Pancreas (tissue), 10 donors: ENCODE data around the gene UTP3. TPM values are rescaled to one million over a fixed set of nuclear protein-coding genes. Genes with fewer than 3 reads are reported as not detected.
"Not testable (repeated sequence)": the region's sequence is repeated elsewhere in the genome, so short reads cannot be mapped to it uniquely, and the experiment has no call there.

Experiments
- ATAC-seq, 4 donors: fragments of 200-7000 bp; cut with Tn5 transposase; one replicate each; pipeline versions ENCODE4 v1.8.0 to v1.9.1; 2020; ENCODE audit warnings: mild to moderate bottlenecking in 4 of 4, moderate library complexity in 4 of 4
- DNase-seq, 6 donors: peaks; one replicate each; pipeline ENCODE4 v3.0.0-alpha.2; 2020
- FAIRE-seq: peaks from 2 replicates; lab custom pipeline; 2012; peaks lifted over from hg19 to GRCh38; lab: Jason Lieb, UNC
- H3K27ac ChIP-seq, 4 donors: fragments of 200-600 bp; sonication (generic); 1 replicate in 3 of 4; 2 replicates in 1 of 4; pipeline versions ENCODE4 v1.5.0 to v1.8.0; 2020
- H3K27me3 ChIP-seq, 4 donors: fragments of 200-600 bp; one replicate each; pipeline ENCODE4 v1.8.0; 2021
- H3K36me3 ChIP-seq, 3 donors: fragments of 200-600 bp; sonication (generic) in 1 of 3; one replicate each; pipeline versions ENCODE4 v1.5.0 to v1.8.0; 2020 to 2021
- H3K4me1 ChIP-seq, 3 donors: fragments of 200-600 bp; one replicate each; pipeline ENCODE4 v1.8.0; 2021
- H3K4me3 ChIP-seq, 4 donors: fragments of 200-600 bp; sonication (generic) in 2 of 4; one replicate each; pipeline versions ENCODE4 v1.5.0 to v1.8.0; 2020 to 2021
- H3K9me3 ChIP-seq, 4 donors: fragments of 200-600 bp; one replicate each; pipeline ENCODE4 v1.8.0; 2021
- WGBS, 2 donors: extraction: QIAGEN DNeasy Blood & Tissue Kit; methylation state at CpG; one replicate each; pipeline ENCODE4 v1.1.7; 2013; 5-methylcytosine and 5-hydroxymethylcytosine counted together
- intact Hi-C, 3 donors: fragments of 100-400 bp; cut with DNase I; formaldehyde crosslinking; loops; one replicate each; pipeline versions ENCODE4 v1.11.1 to v1.14.2; 2022
- polyA plus RNA-seq, 2 donors: library from polyadenylated mRNA; stranded (reverse); fragments of 200-250 nt; gene quantifications; one replicate each; pipeline ENCODE4 v1.2.3, GENCODE V29; 2013
- total RNA-seq, 6 donors: library from RNA; stranded (reverse); fragmentation: NEBNext Ultra II Directional in 4 of 6; extraction: Animal tissue kit (Norgen Biotek cat#: 25700) in 4 of 6; gene quantifications; one replicate each; pipeline versions ENCODE4 v1.2.1 to v1.2.4, GENCODE V29; 2021 to 2023
- TF ChIP-seq, protein P1 (sequence below), 4 donors: fragments of 200-600 bp; sonication (generic) in 3 of 4; IDR thresholded peaks; one replicate each; pipeline versions ENCODE4 v1.5.0 to v1.8.0; 2021; ENCODE audit warnings: antibody characterized with exemption in 4 of 4
- donor health status: healthy with polysubstance abuse.
- donor health status: DM: no; HTN: no; CAD: no; lungs with moderate emphysema.
- donor health status: DM: no; HTN: no; CAD: no.
- donor health status: control.
- donor health status: control.
- donor health status: Bipolar disorder and iron deficiency.
- donor health status: DM: yes; HTN: yes; CAD: no.
- donor health status: DM: no; HTN: no; CAD: no.
- donor health status: DM: no; HTN: no; CAD: no.
- donor health status: DM: yes; HTN: yes; CAD: no.

UTP3 gene
- total and polyA plus RNA-seq, 8 donors, result 6.5 to 15.4 (median 10.5) TPM

- intact Hi-C loops, result no loop called here
- H3K4me1 ChIP-seq, result peaks cover 17 to 29% (median 22%) of the 10 kb centered on the region in 3 donors
- H3K9me3 ChIP-seq, result no peaks in the 10 kb centered on the region
- DNase-seq (peak in 1 of 6 donors; percentile 22), FAIRE-seq (no peak), ATAC-seq (peak in 1 of 4 donors; percentile 1)
- TF ChIP-seq, protein P1, sequence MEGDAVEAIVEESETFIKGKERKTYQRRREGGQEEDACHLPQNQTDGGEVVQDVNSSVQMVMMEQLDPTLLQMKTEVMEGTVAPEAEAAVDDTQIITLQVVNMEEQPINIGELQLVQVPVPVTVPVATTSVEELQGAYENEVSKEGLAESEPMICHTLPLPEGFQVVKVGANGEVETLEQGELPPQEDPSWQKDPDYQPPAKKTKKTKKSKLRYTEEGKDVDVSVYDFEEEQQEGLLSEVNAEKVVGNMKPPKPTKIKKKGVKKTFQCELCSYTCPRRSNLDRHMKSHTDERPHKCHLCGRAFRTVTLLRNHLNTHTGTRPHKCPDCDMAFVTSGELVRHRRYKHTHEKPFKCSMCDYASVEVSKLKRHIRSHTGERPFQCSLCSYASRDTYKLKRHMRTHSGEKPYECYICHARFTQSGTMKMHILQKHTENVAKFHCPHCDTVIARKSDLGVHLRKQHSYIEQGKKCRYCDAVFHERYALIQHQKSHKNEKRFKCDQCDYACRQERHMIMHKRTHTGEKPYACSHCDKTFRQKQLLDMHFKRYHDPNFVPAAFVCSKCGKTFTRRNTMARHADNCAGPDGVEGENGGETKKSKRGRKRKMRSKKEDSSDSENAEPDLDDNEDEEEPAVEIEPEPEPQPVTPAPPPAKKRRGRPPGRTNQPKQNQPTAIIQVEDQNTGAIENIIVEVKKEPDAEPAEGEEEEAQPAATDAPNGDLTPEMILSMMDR (IDR thresholded peaks at IDR 0.05), result no peak
- no peaks in the 10 kb centered on the region for H3K36me3 ChIP-seq
- peak overlapping the region; percentile 82 to 93 (median 90) for H3K27ac ChIP-seq
- 57 to 62% methylated on average over 13 of the region's 13 CpGs for WGBS, 2 donors
- peak overlapping the region; percentile 44 to 73 (median 68) for H3K4me3 ChIP-seq
- no peaks in the 10 kb centered on the region for H3K27me3 ChIP-seq
Measured at GRCh38 chr4:70687392-70687791, 940 bp upstream of the UTP3 start.

DNA sequence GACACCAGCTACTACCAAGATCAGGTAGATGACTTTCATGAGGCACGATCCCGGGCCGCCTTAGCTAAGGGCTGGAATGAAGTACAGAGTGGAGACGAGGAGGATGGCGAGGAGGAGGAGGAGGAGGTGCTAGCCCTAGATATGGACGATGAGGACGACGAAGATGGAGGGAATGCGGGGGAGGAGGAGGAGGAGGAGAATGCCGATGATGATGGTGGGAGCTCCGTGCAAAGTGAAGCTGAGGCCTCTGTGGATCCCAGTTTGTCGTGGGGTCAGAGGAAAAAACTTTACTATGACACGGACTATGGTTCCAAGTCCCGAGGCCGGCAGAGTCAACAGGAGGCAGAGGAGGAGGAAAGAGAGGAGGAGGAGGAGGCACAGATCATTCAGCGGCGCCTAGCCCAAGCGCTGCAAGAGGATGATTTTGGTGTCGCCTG is 481 bp downstream of the UTP3 start:
- DNase-seq, result no peak
- no peak for FAIRE-seq
- ATAC-seq, result peak; percentile 1 to 8 (median 4)
- H3K27me3 ChIP-seq, result no peaks in the 10 kb centered on the region
- H3K4me3 ChIP-seq, result peak overlapping the region; percentile 55 to 73 (median 68)
- H3K36me3 ChIP-seq, result no peaks in the 10 kb centered on the region
- 0% methylated on average over 19 of the region's 19 CpGs for WGBS, 2 donors
- no peaks in the 10 kb centered on the region for H3K9me3 ChIP-seq
- H3K4me1 ChIP-seq, result peaks cover 17 to 29% (median 22%) of the 10 kb centered on the region in 3 donors
- intact Hi-C loops, result no loop called here
- TF ChIP-seq, protein P1 (IDR thresholded peaks at IDR 0.05), result no peak
- peak overlapping the region; percentile 59 to 93 (median 88) for H3K27ac ChIP-seq

DNA sequence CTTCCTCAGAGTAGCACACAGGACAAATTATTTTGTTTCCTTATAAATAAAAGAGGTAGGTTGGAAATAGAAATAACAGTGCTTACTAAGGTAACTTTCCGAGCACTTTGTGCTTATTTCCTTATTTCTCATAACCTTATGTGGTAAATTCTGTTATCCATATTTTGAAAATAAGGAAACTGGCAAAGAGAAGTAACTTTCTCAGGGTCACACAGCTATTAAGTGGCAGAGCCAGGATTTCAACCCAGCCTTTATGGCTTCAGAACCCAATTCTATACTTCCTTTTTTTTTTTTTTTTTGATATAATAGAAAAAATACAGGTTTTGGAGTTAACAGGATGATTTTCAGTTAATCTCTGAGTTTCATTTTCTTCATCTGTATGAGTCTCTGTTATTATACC is 3.3 kb downstream of the UTP3 start:
- no peak for FAIRE-seq

DNA sequence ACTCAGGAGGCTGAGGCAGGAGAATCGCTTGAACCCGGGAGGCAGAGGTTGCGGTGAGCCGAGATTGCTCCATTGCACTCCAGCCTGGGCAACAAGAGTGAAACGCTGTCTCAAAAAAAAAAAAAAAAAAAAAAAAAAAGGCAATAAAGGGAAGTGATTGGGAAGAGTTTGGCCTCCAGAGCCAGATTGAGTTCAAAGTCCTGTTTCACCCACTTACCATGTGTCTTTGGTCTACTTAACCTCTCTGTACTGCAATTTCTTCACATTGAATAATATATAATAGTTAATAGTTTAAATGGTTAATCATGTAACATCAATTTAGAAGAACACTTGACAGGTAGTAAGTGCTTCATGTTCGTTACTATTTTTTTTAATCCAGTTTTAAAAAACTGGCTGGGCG is 6.3 kb downstream of the UTP3 start:
- peaks cover 12 to 20% (median 17%) of the 10 kb centered on the region in 3 donors for H3K4me1 ChIP-seq
- H3K27ac ChIP-seq, H3K4me3 ChIP-seq, FAIRE-seq, H3K27me3 ChIP-seq, DNase-seq, ATAC-seq, intact Hi-C loops, H3K9me3 ChIP-seq, H3K36me3 ChIP-seq: not testable (repeated sequence)
- WGBS, 2 donors, result 93 to 96% methylated on average over 7 of the region's 7 CpGs

More for the DNA sequence above, 3.3 kb downstream of the UTP3 start:
- DNase-seq (no peak), ATAC-seq (no peak)
- intact Hi-C loops, result no loop called here
- no peaks in the 10 kb centered on the region for H3K9me3 ChIP-seq
- peak overlapping the region in 1 of 4 donors; percentile 2 for H3K4me3 ChIP-seq
- no peaks in the 10 kb centered on the region for H3K36me3 ChIP-seq
- TF ChIP-seq, protein P1 (IDR thresholded peaks at IDR 0.05), result no peak
- peaks cover 17 to 29% (median 22%) of the 10 kb centered on the region in 3 donors for H3K4me1 ChIP-seq
- H3K27me3 ChIP-seq, result no peaks in the 10 kb centered on the region
- no peak overlapping the region for H3K27ac ChIP-seq
- whole genome bisulfite sequencing, 2 donors, result 77 to 83% methylated on average over 1 of the region's 1 CpG

DNA sequence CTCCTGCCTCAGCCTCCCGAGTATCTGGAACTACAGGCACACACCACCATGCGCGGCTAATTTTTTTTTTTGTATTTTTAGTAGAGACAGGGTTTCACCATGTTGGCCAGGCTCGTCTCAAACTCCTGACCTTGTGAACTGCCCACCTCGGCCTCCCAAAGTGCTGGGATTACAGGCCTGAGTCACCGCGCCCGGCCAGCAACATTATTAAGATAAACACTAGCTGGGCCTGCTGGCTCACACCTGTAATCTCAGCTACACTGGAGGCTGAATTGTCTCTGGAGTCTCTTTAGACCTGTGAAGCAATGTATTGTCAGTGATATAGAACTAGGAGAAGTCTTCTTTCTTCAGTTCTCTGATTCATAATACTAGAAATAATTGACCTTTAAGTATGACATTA is 10.1 kb downstream of the UTP3 start:
- H3K4me3 ChIP-seq, H3K4me1 ChIP-seq, intact Hi-C loops, H3K9me3 ChIP-seq, H3K27me3 ChIP-seq, FAIRE-seq, ATAC-seq, H3K36me3 ChIP-seq, H3K27ac ChIP-seq, DNase-seq: not testable (repeated sequence)
- WGBS, 2 donors, result 71 to 76% methylated on average over 8 of the region's 8 CpGs

DNA sequence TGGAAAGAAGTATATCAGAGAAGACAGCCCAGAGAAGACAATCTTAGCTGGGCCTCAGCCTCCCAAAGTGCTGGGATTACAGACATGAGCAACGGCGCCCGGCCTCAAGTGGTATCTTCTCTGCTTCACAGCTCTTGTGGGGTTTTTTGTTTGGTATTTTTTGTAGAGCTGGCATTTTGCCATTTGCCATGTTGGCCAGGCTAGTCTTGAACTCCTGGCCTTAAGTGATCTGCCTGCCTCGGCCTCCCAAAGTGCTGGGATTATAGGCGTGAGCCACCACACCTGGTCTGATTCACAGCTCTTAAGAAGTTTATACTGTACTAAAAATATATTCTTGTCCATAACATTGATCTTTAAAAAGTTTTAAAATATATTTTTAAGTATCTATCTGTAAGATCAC is 12.4 kb downstream of the UTP3 start:
- Histone ChIP-seq H3K27ac (no peak overlapping the region), H3K27me3 (no peaks in the 10 kb centered on the region), H3K36me3 (no peaks in the 10 kb centered on the region), H3K4me3 (no peak overlapping the region), H3K9me3 (no peaks in the 10 kb centered on the region), H3K4me1 (peaks cover 0 to 5% (median 0%) of the 10 kb centered on the region in 3 donors)
- FAIRE-seq (no peak), ATAC-seq (no peak), DNase-seq (no peak)
- WGBS, 2 donors, result 74 to 83% methylated on average over 5 of the region's 5 CpGs
- TF ChIP-seq, protein P1 (IDR thresholded peaks at IDR 0.05), result no peak
- intact Hi-C loops, result no loop called here
